HEK293T (cell line): ENCODE data around the gene GAD1.

Experiments
- BHLHE40 ChIP-seq: fragments of 450-650 bp; IDR thresholded peaks from 2 replicates; pipeline ENCODE4 v1.6.1; 2016; ENCODE audit warnings: mild to moderate bottlenecking, moderate library complexity, borderline replicate concordance
- ELF4 ChIP-seq: fragments of 450-650 bp; IDR thresholded peaks from 2 replicates; pipeline ENCODE4 v1.6.1; 2017; ENCODE audit warnings: antibody characterized with exemption
- FOXA1 ChIP-seq: fragments of 450-650 bp; IDR thresholded peaks from 2 replicates; pipeline ENCODE4 v1.6.1; 2016; ENCODE audit warnings: mild to moderate bottlenecking
- FOXK2 ChIP-seq: fragments of 450-650 bp; IDR thresholded peaks from 2 replicates; pipeline ENCODE4 v1.6.1; 2016; ENCODE audit warnings: mild to moderate bottlenecking
- FOXM1 ChIP-seq: fragments of 450-650 bp; IDR thresholded peaks from 2 replicates; pipeline ENCODE4 v1.6.1; 2017; ENCODE audit warnings: mild to moderate bottlenecking, borderline replicate concordance
- L3MBTL2 ChIP-seq: fragments of 450-650 bp; conservative IDR thresholded peaks from 2 replicates; pipeline ENCODE4 v1.6.1; 2016; ENCODE audit warnings: mild to moderate bottlenecking
- NFRKB ChIP-seq: fragments of 450-650 bp; IDR thresholded peaks from 2 replicates; pipeline ENCODE4 v1.6.1; 2016; ENCODE audit warnings: mild to moderate bottlenecking, moderate library complexity
- SP1 ChIP-seq: fragments of 450-650 bp; IDR thresholded peaks from 2 replicates; pipeline ENCODE4 v1.6.1; 2017
- TARDBP ChIP-seq: fragments of 450-650 bp; IDR thresholded peaks from 2 replicates; pipeline ENCODE4 v1.6.1; 2016
- ZNF384 ChIP-seq: fragments of 450-650 bp; IDR thresholded peaks from 2 replicates; pipeline ENCODE4 v1.6.1; 2016
- TF ChIP-seq, protein P1 (sequence below): fragments of 450-650 bp; IDR thresholded peaks from 2 replicates; pipeline ENCODE4 v1.6.1; 2016

DNA sequence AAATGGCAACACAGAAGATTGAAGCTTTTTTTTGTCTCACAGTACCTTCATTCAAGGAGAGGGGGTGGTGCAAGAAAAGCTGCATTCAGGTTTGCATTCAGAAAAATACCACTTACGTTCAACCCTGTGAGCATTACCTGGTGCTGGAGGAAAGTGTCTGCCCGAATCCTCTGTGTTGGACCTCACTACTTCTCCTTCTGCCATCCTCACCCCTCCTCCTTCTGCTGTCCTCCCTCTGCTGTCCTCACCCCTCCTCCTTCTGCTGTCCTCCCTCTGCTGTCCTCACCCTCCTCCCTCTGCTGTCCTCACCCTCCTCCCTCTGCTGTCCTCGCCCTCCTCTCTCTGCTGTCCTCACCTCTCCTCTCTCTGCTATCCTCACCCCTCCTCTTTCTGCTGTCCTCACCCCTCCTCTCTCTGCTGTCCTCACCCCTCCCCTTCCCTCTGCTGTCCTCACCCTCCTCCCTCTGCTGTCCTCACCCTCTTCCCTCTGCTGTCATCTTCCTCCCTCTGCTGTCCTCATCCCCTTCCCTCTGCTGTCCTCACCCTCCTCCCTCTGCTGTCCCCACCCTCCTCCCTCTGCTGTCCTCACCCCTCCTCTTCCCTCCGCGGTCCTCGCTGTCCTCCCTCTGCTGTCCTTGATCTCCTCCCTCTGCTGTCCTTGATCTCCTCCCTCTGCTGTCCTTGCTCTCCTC is 11.3 kb downstream of the GAD1 start:
- no peak for TF ChIP-seq ELF4
- no peak for TF ChIP-seq FOXK2
- TF ChIP-seq NFRKB = no peak
- TF ChIP-seq FOXM1 = no peak
- no peak for TF ChIP-seq BHLHE40
- no peak for TF ChIP-seq SP1
- no peak for TF ChIP-seq FOXA1
- no peak for TF ChIP-seq ZNF384
- TF ChIP-seq, protein P1, sequence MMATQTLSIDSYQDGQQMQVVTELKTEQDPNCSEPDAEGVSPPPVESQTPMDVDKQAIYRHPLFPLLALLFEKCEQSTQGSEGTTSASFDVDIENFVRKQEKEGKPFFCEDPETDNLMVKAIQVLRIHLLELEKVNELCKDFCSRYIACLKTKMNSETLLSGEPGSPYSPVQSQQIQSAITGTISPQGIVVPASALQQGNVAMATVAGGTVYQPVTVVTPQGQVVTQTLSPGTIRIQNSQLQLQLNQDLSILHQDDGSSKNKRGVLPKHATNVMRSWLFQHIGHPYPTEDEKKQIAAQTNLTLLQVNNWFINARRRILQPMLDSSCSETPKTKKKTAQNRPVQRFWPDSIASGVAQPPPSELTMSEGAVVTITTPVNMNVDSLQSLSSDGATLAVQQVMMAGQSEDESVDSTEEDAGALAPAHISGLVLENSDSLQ = no peak
- no peak for TF ChIP-seq L3MBTL2
- TF ChIP-seq TARDBP = no peak
